HG03139 (cell line): ENCODE results near the gene ZNF593.

Experiments used
- ATAC-seq: cut with Tn5 transposase; IDR thresholded peaks from one replicate; pipeline ENCODE4 v1.9.1; 2021; ENCODE audit not compliant: unreplicated experiment

The ZNF593 gene

DNA sequence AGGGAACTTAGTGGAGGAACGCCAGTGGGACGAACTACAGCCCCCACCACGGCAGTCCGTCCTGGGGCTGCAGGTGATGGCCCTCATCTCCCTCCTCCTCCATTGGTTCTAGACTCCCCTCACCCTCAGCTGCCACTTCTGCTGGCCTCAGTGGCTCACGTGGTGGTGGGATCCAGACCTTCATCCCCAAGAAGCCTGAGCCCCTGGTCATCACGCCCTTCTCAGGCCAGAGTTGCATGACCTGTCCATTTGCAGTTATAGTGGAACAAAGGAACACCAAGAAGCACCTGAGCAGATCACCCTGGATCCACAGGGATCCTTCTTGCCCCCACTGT, 23.8 kb upstream of the ZNF593 start:
- ATAC-seq, result no peak

- ATAC-seq, result no peak
Observed at GRCh38 chr1:26148887-26149286, 20.8 kb upstream of the ZNF593 start.

DNA sequence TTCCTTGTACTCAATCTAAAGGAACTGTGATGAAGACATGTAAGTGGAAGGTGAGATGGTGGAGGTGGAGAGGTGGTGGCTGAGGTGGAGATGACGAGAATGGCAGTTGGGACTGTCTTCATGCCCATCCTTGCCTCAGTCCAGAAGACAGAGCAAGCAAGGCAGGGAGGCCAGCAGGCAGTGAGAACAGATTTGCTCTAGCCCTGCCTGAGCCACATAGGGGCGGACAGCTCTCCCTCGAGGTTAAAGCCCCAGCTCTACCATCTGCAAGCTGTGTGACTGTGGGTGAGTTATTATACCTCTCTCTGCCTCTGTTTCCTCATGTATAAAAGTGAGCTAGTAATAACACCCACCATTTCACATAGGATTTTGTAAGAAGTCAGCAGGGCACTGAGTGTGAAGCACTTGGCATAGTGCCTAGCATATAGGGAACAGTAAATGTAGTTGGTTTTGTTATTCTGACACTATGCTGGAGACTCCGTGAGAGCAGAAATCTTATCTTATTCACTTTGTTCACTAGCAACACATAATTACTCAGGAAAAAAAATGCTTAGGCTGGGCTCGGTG, 15.7 kb upstream of the ZNF593 start:
- ATAC-seq, result no peak

DNA sequence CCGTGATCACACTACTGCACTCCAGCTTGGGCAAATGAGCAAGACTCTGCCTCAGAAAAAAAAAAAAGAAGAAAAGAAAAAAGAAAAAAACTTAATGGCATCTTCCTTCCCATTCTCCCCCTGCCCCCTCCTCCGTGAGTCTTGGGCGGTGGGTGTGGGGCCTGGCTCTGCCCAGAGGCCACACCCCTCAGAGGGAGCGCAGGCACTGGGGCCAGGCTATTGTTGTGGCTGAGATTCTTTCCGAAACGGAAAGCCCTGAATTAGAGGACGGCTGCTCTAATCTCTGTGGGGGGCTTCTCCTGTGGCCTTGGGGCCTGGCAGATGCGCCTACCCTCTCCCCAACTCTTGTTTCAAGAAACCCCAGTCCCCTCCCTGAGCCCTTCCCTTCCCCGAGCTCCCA, 15.0 kb upstream of the ZNF593 start:
- ATAC-seq, result no peak

DNA sequence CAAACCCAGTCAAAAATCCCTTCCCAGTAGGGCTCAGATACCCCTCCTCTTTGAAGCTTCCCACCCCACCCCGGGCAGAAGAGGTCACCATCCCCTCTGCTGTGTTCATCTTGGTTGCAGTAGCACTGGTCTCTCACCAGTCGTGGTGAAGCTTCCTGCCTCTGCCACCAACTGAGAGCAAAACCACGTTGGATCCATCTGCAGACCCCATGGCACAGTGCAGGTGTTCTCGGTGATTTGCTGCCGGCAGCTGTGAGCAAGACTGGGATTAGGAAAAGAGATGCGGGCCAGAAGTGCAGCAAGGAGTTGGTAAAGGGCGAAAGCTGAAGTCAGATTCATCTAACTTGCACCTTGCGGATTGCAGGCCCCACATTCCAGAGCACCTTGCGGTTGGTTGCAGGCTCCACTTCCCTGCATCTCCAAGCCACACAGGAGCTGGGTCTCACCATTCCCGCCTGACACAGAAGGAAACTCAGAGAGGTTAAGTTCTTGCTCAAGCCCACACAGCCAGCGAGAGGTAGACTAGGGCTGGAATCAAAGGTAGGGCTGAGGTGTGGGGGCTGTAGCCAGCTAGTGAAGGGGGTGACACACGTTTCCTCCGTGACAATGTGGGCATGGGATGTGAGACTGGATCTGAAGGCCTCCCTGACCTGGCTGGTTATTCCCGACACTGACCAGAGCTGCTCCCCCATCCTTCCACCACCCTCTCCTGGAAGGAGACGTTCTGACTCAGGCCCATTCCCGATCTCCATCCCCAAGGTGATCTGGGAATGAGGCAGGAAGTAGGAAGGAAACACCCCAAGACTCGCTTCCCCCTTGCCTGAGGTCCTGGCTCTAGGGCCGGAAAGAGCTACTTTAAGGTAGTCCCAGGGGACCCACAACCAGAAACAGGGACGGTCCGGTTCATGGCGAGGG, 14.1 kb upstream of the ZNF593 start:
- no peak for ATAC-seq

- ATAC-seq, result no peak
Observed at GRCh38 chr1:26156285-26157038, 13.2 kb upstream of the ZNF593 start.

DNA sequence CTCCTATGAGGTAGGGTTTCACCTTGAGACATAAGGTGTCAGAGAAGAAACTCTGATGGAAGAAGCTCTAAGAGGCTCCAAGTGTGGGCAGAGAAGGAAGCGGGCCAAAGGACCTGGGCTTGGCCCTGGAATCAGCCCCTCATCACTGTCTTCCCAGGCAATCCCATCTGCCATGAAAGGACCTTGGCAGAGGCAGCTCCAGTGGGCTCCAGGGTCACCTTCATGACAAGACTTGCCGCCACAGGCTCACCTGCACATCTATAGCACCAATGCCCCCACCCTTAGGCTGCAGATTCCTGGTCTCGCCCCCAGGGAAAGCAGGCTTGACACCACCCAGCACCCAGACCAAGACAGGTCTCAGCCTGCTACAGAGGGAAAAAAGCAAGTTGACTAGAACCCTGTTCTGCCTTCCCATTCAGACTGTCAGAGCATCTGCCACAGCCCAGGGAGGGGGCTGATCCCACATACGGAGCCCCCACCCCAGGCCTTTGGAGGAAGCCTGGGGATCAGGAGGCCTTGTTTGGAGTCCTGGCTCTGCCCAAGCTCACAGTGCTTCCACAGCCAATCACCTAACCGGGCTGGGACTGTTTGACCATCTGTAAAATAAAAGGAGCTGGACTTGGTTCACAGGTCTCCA, 11.3 kb upstream of the ZNF593 start:
- ATAC-seq, result no peak

- no peak for ATAC-seq
Observed at GRCh38 chr1:26158908-26159742, 10.6 kb upstream of the ZNF593 start, which contains the start of gene FAM110D. FAM110D (plus strand) TSS chr1:26159079; CDS start chr1:26161292, 2,213 bp downstream.

GRCh38 chr1:26159743-26160039, 10.0 kb upstream of the ZNF593 start:
- ATAC-seq, result no peak

- no peak for ATAC-seq
Observed at GRCh38 chr1:26160527-26161414, 8.9 kb upstream of the ZNF593 start.

- no peak for ATAC-seq
Observed at GRCh38 chr1:26161415-26162219, 8.1 kb upstream of the ZNF593 start.

- no peak for ATAC-seq
Observed at GRCh38 chr1:26162220-26162709, 7.4 kb upstream of the ZNF593 start.

DNA sequence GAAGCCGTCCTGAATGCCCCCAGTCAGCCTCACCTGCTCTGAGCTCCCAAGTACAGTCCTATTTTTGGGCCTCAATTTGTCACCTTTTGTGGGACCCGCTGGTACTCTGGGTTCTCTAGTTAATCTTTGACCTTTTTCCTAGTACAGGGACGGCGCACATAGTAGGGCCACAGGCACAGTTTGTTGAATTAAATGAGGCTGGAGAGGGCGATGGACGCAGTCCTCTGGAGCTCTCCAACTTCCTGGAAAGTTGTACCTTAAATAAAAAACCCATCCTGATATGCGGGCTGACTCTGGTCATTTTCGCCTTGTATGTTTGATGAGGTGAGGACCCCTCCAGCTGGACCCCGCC, 6.0 kb upstream of the ZNF593 start:
- no peak for ATAC-seq

DNA sequence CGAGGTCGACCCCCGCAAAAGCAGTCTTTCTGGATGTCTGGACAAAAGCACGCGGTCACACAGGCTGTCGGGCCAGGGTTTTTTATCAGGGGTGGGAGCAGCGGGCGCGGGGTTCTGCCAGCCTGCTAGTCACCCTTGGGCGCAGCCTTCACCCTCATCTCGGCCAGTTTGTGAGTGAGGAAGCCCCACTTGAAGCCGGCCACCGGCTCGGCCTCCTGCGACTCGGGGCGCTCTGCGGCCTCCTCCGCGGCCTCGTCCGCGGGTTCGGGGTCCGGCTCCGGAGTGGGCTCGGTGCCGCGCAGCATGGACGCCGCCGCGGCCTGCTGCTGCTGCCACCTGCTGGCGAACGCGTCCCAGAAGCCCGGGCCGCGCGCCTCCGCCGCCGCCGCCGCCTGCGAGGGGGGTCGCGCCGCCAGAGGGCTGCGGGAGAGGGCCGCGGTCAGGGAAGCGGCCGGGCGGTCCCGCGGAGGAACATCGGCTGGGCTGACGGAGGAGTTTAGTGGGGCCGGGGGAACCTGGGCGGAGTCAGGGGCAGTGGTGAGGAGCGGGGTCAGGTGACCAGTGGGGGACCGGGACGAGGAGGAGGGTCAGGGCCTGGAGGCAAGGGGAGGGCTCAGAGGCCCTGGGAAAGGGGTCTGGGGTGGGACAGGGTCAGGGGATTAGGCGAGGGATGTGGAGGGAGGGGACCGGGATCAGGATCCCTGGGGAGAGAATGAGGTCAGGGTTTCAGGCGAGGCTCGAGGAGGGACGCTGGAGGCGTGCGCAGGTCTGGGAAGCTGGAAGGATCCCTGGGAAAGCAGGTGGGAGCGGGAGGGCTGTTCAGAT, 5.5 kb upstream of the ZNF593 start:
- ATAC-seq, result no peak

- ATAC-seq, result no peak
Observed at GRCh38 chr1:26164861-26165842, 4.6 kb upstream of the ZNF593 start.

DNA sequence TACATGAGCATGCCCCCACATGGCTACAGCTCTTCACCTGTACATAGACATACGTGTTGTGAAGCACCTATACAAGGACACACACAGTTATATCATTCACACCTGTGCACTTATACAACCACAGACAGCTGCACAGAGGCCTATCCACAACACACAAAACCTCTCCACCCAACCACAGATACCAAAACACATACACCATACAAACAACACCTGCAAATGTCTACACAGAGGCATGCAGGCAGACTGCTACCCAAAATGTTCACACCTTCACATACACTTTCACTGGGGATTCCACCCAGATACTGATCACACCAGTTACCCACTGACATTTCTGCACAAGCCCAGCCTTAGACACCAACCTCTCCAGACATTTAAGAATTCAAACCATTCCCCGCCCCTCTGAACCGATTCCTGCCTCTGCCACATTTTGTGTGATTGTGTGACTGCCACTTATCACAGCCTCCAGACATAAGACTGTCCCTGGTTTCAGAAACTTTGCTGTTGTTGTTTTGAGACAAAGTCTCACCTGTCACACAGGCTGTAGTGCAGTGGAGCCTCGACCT, 2.9 kb upstream of the ZNF593 start:
- no peak for ATAC-seq
